GM12874 (cell line): ENCODE measurements around the gene ABHD17A.

Experiments used
- TF ChIP-seq, protein P1 (sequence below): IDR thresholded peaks from 2 replicates; pipeline ENCODE4 v1.5.1; 2011; ENCODE audit warnings: low read depth, mild to moderate bottlenecking, control low read depth, low read length, moderate library complexity; ENCODE audit not compliant: insufficient read depth

The ABHD17A gene

GRCh38 chr19:1829958-1830357, 55.3 kb downstream of the ABHD17A start:
- TF ChIP-seq, protein P1, sequence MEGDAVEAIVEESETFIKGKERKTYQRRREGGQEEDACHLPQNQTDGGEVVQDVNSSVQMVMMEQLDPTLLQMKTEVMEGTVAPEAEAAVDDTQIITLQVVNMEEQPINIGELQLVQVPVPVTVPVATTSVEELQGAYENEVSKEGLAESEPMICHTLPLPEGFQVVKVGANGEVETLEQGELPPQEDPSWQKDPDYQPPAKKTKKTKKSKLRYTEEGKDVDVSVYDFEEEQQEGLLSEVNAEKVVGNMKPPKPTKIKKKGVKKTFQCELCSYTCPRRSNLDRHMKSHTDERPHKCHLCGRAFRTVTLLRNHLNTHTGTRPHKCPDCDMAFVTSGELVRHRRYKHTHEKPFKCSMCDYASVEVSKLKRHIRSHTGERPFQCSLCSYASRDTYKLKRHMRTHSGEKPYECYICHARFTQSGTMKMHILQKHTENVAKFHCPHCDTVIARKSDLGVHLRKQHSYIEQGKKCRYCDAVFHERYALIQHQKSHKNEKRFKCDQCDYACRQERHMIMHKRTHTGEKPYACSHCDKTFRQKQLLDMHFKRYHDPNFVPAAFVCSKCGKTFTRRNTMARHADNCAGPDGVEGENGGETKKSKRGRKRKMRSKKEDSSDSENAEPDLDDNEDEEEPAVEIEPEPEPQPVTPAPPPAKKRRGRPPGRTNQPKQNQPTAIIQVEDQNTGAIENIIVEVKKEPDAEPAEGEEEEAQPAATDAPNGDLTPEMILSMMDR, result no peak

DNA sequence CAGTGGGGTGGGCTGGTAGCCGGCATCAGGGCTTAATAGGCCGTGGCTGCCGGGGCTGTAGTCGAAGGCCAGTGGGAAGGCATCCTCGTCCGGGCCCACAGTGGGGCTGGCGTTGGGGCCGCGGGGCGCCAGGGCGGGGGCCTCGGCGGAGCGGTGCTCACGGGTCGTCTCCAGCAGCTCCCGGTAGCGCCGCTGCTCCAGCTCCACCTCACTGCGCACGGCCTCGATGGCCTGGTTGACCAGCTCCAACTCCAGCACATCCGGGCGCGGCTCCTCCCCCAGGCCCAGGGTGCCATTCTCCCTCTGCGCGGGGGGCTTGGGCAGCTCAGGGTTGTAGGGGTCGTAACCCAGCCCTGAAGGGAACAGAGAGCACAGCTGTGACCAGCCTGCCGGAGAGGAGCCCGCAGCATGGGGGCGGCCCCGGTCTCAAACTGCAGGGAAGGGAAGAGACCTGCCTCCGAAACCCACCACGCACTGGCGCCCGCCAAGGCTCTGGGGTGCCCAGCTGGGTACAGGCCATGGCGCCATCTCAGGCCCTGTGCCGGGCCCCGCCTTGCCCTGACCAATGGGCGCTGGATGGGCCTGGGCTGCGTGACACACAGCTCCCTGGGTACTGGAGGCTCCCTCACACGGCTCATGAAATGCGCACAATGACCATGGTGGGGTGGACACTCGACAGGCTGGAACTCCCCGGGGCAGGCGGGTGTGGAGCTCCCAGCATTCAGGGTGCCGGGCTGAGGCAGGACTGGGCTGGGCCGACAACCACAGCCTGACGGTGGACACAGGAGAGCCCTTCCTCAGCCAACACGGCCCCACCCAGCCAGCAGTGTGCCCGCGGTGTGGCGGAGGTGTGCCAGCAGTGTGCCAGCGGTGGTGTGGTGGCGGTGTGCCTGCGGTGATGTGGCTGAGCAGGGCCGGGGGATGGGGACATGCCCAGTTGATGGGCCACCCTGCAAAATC, 56.7 kb downstream of the ABHD17A start:
- TF ChIP-seq, protein P1, result no peak

GRCh38 chr19:1827566-1828278, 57.6 kb downstream of the ABHD17A start:
- TF ChIP-seq, protein P1, result no peak
